Measurements from ENCODE around the gene ZNHIT3.

The ZNHIT3 gene

GRCh38 chr17:36533935-36534839, 47.7 kb downstream of the ZNHIT3 start:
- peak overlapping the region; percentile 79 for H3K4me2 ChIP-seq (ENCODE audit: insufficient read depth, low read length)
- peaks cover 51% of the 10 kb centered on the region for H3K36me3 ChIP-seq (ENCODE audit: insufficient read depth, low read length)
- peak; percentile 23 for ATAC-seq (ENCODE audit: insufficient read depth, low read depth)
- H3K27ac ChIP-seq (ENCODE audit: low read length) = peak overlapping the region; percentile 96
- peak overlapping the region; percentile 39 to 81 for H3K4me3 ChIP-seq (ENCODE audit: low read depth in 1 of 2, low read length in 2 of 2)
- H3K79me2 ChIP-seq (ENCODE audit: insufficient read depth, low read length) = peaks cover 61% of the 10 kb centered on the region
- 0 out of 2 replicates have a peak, but pooled peaks cover 5% of the 10 kb centered on the region for H4K20me1 ChIP-seq (ENCODE audit: insufficient read depth, low read length)
- peak overlapping the region; percentile 99 for H2AFZ ChIP-seq (ENCODE audit: low read depth, low read length)
- no peaks in the 10 kb centered on the region for H3K27me3 ChIP-seq (ENCODE audit: insufficient read depth, low read length, poor library complexity)
- peak; percentile 55 for DNase-seq
- H3K9me3 ChIP-seq (ENCODE audit: insufficient read depth, low read length, severe bottlenecking) = no peaks in the 10 kb centered on the region
- peak overlapping the region; percentile 93 for H3K9ac ChIP-seq (ENCODE audit: low read depth, low read length)
- TF ChIP-seq CTCF (IDR thresholded peaks at IDR 0.05; ENCODE audit: borderline replicate concordance, extremely low read depth, low read length, poor library complexity, severe bottlenecking) (peak; percentile 81), EZH2 (IDR thresholded peaks at IDR 0.05; ENCODE audit: borderline replicate concordance, low read depth, low read length, severe bottlenecking) (no peak)
- H3K4me1 ChIP-seq (ENCODE audit: insufficient read depth, low read length) = peaks cover 54% of the 10 kb centered on the region

GRCh38 chr17:36534840-36535668, 48.6 kb downstream of the ZNHIT3 start, which contains the start of the genes MYO19 and PIGW:
TSS of gene MYO19 (minus strand) at chr17:36534868. CDS start at chr17:36532538, 2,330 bp downstream.
TSS of gene PIGW (plus strand) at chr17:36534987. CDS start at chr17:36537102, 2,115 bp downstream.
- H3K27ac ChIP-seq (ENCODE audit: low read length) = peak within 1 kb of the TSS; percentile 96
- H2AFZ ChIP-seq (ENCODE audit: low read depth, low read length) = peak within 1 kb of the TSS; percentile 99
- H3K9me3 ChIP-seq (ENCODE audit: insufficient read depth, low read length, severe bottlenecking) = no peaks in the 10 kb centered on the region
- ATAC-seq (ENCODE audit: insufficient read depth, low read depth) (peak; percentile 86), DNase-seq (peak; percentile 91)
- H3K4me1 ChIP-seq (ENCODE audit: insufficient read depth, low read length) = peaks cover 54% of the 10 kb centered on the region
- TF ChIP-seq EZH2 (IDR thresholded peaks at IDR 0.05; ENCODE audit: borderline replicate concordance, low read depth, low read length, severe bottlenecking) = no peak
- TF ChIP-seq CTCF (IDR thresholded peaks at IDR 0.05; ENCODE audit: borderline replicate concordance, extremely low read depth, low read length, poor library complexity, severe bottlenecking) = peak; percentile 23
- peak within 1 kb of the TSS; percentile 39 to 81 for H3K4me3 ChIP-seq (ENCODE audit: low read depth in 1 of 2, low read length in 2 of 2)
- H3K36me3 ChIP-seq (ENCODE audit: insufficient read depth, low read length) = peaks cover 42% of the 10 kb centered on the region
- H3K4me2 ChIP-seq (ENCODE audit: insufficient read depth, low read length) = peak within 1 kb of the TSS; percentile 79
- peaks cover 61% of the 10 kb centered on the region for H3K79me2 ChIP-seq (ENCODE audit: insufficient read depth, low read length)
- peak within 1 kb of the TSS; percentile 93 for H3K9ac ChIP-seq (ENCODE audit: low read depth, low read length)
- no peaks in the 10 kb centered on the region for H3K27me3 ChIP-seq (ENCODE audit: insufficient read depth, low read length, poor library complexity)
- H4K20me1 ChIP-seq (ENCODE audit: insufficient read depth, low read length) = 0 out of 2 replicates have a peak, but pooled peaks cover 5% of the 10 kb centered on the region

GRCh38 chr17:36535669-36536081, 49.2 kb downstream of the ZNHIT3 start:
- H3K9ac ChIP-seq (ENCODE audit: low read depth, low read length) = peak overlapping the region; percentile 93
- H3K9me3 ChIP-seq (ENCODE audit: insufficient read depth, low read length, severe bottlenecking) = no peaks in the 10 kb centered on the region
- peak overlapping the region; percentile 39 to 81; a peak in 3 of 4 replicates for H3K4me3 ChIP-seq (ENCODE audit: low read depth in 1 of 2, low read length in 2 of 2)
- H4K20me1 ChIP-seq (ENCODE audit: insufficient read depth, low read length) = 0 out of 2 replicates have a peak, but pooled peaks cover 5% of the 10 kb centered on the region
- H2AFZ ChIP-seq (ENCODE audit: low read depth, low read length) = peak overlapping the region; percentile 99
- H3K4me2 ChIP-seq (ENCODE audit: insufficient read depth, low read length) = peak overlapping the region; percentile 79
- H3K36me3 ChIP-seq (ENCODE audit: insufficient read depth, low read length) = peaks cover 40% of the 10 kb centered on the region
- H3K4me1 ChIP-seq (ENCODE audit: insufficient read depth, low read length) = peaks cover 54% of the 10 kb centered on the region
- ATAC-seq (ENCODE audit: insufficient read depth, low read depth) = no peak
- peaks cover 61% of the 10 kb centered on the region for H3K79me2 ChIP-seq (ENCODE audit: insufficient read depth, low read length)
- H3K27me3 ChIP-seq (ENCODE audit: insufficient read depth, low read length, poor library complexity) = no peaks in the 10 kb centered on the region
- peak overlapping the region; percentile 96 for H3K27ac ChIP-seq (ENCODE audit: low read length)
- TF ChIP-seq EZH2 (IDR thresholded peaks at IDR 0.05; ENCODE audit: borderline replicate concordance, low read depth, low read length, severe bottlenecking) (no peak), CTCF (IDR thresholded peaks at IDR 0.05; ENCODE audit: borderline replicate concordance, extremely low read depth, low read length, poor library complexity, severe bottlenecking) (no peak)
- DNase-seq = no peak

Measured in DND-41 (cell line).